A549 (cell line): Measurements from ENCODE around the gene SEC22A. TPM values are rescaled to one million over a fixed set of nuclear protein-coding genes. Genes with fewer than 3 reads are reported as not detected.

Experiments used
- ATAC-seq, 2 experiments: fragments of 200-7000 bp in 1 of 2; fragments of >200 bp in 1 of 2; cut with Nextera tagmentation in 1 of 2; cut with Tn5 transposase in 1 of 2; 3 replicates each; pipeline versions ENCODE4 v1.8.0 to v1.9.1; 2018 to 2020; ENCODE audit warnings: mild to moderate bottlenecking in 1 of 2, moderate library complexity in 1 of 2
- CTCF ChIA-PET: fragments of 300-600 bp; sonication (Branson Sonifier 250); formaldehyde crosslinking; extraction: SDS; loops from one replicate; lab custom pipeline; 2021; ENCODE audit warnings: antibody characterized with exemption, inconsistent platforms; lab: Yijun Ruan, JAX
- POLR2A ChIA-PET: fragments of 350-600 bp; formaldehyde crosslinking; extraction: SDS; loops from one replicate; lab custom pipeline; 2021; ENCODE audit warnings: antibody characterized with exemption, inconsistent platforms; lab: Yijun Ruan, JAX
- DNase-seq, 2 experiments: peaks; one replicate each; pipeline versions ENCODE4 v3.0.0 to v3.0.0-alpha.2; 2011 to 2016; ENCODE audit warnings: low read depth in 1 of 2, low spot score in 1 of 2
- FAIRE-seq: peaks from 2 replicates; lab custom pipeline; 2011; peaks lifted over from hg19 to GRCh38; lab: Jason Lieb, UNC
- H3K27ac ChIP-seq, 2 experiments: fragments of >200 bp; sonication (Bioruptor Twin); formaldehyde crosslinking; 3 replicates each; pipeline ENCODE4 v1.5.1; 2016 to 2017
- H3K4me1 ChIP-seq: fragments of >200 bp; sonication (Bioruptor Twin); formaldehyde crosslinking; 3 replicates; pipeline ENCODE4 v1.6.1; 2016
- H3K4me2 ChIP-seq: fragments of >200 bp; sonication (Bioruptor Twin); formaldehyde crosslinking; 3 replicates; pipeline ENCODE4 v1.6.1; 2016
- H3K4me3 ChIP-seq: fragments of >200 bp; sonication (Bioruptor Twin); formaldehyde crosslinking; 3 replicates; pipeline ENCODE4 v1.5.1; 2016
- H3K9me3 ChIP-seq: fragments of >200 bp; sonication (Bioruptor Twin); formaldehyde crosslinking; 3 replicates; pipeline ENCODE4 v1.6.1; 2016
- CEBPB ChIP-seq, 2 experiments: fragments of >200 bp in 1 of 2; sonication (Bioruptor Twin) in 1 of 2; formaldehyde crosslinking in 1 of 2; IDR thresholded peaks; 2 replicates each; pipeline ENCODE4 v1.6.1; 2012 to 2016
- CHD2 ChIP-seq: fragments of 150-350 bp; IDR thresholded peaks from 2 replicates; pipeline ENCODE4 v1.6.1; 2014; ENCODE audit warnings: low read length; ENCODE audit not compliant: partially characterized antibody
- CHD4 ChIP-seq: fragments of 200-600 bp; sonication (generic); IDR thresholded peaks from 2 replicates; pipeline ENCODE4 v1.6.1; 2016; ENCODE audit warnings: antibody characterized with exemption, mild to moderate bottlenecking, borderline replicate concordance
- E2F6 ChIP-seq: IDR thresholded peaks from 2 replicates; pipeline ENCODE4 v1.6.1; 2012; ENCODE audit warnings: low read depth, borderline replicate concordance
- EHF ChIP-seq: fragments of 250-450 bp; sonication (Bioruptor Pico); IDR thresholded peaks from 2 replicates; pipeline ENCODE4 v1.5.0; 2020; ENCODE audit warnings: mild to moderate bottlenecking
- EHMT2 ChIP-seq: fragments of 200-600 bp; sonication (generic); IDR thresholded peaks from 2 replicates; pipeline ENCODE4 v1.6.1; 2016; ENCODE audit warnings: antibody characterized with exemption, low read depth, mild to moderate bottlenecking, moderate library complexity
- ESRRA ChIP-seq: fragments of 150-350 bp; IDR thresholded peaks from 2 replicates; pipeline ENCODE4 v1.6.1; 2014; ENCODE audit warnings: mild to moderate bottlenecking, low read length, borderline replicate concordance
- FOSB ChIP-seq: fragments of 250-450 bp; sonication (Bioruptor Pico); IDR thresholded peaks from 2 replicates; pipeline ENCODE4 v1.5.0; 2020; ENCODE audit warnings: mild to moderate bottlenecking, moderate library complexity
- HES2 ChIP-seq: fragments of >200 bp; sonication (Bioruptor Twin); formaldehyde crosslinking; IDR thresholded peaks from 2 replicates; pipeline ENCODE4 v1.6.1; 2016
- HEYL ChIP-seq: fragments of 250-450 bp; sonication (Bioruptor Pico); IDR thresholded peaks from 2 replicates; pipeline ENCODE4 v1.8.0; 2021; ENCODE audit warnings: mild to moderate bottlenecking, moderate library complexity
- HMGXB4 ChIP-seq: fragments of 250-450 bp; sonication (Bioruptor Pico); IDR thresholded peaks from 2 replicates; pipeline ENCODE4 v1.5.0; 2021; ENCODE audit warnings: mild to moderate bottlenecking, moderate library complexity, borderline replicate concordance
- HOXB5 ChIP-seq: fragments of 250-450 bp; sonication (Bioruptor Pico); IDR thresholded peaks from 2 replicates; pipeline ENCODE4 v1.5.0; 2020; ENCODE audit warnings: mild to moderate bottlenecking, moderate library complexity
- JUN ChIP-seq, 2 experiments: fragments of >200 bp; sonication (Bioruptor Twin); formaldehyde crosslinking; IDR thresholded peaks; 2 replicates in 1 of 2; 3 replicates in 1 of 2; pipeline ENCODE4 v1.6.1; 2016 to 2017
- KDM5A ChIP-seq: fragments of 200-600 bp; sonication (generic); IDR thresholded peaks from 2 replicates; pipeline ENCODE4 v1.6.1; 2016; ENCODE audit warnings: antibody characterized with exemption, mild to moderate bottlenecking
- MAX ChIP-seq: IDR thresholded peaks from 2 replicates; pipeline ENCODE4 v1.6.1; 2012
- MYC ChIP-seq: IDR thresholded peaks from 2 replicates; pipeline ENCODE4 v1.6.1; 2012; ENCODE audit warnings: mild to moderate bottlenecking, inconsistent platforms, low read length, improper control_type of control experiment, borderline replicate concordance
- REST ChIP-seq: fragments of 200-600 bp; sonication (generic); IDR thresholded peaks from 2 replicates; pipeline ENCODE4 v1.6.1; 2016; ENCODE audit warnings: antibody characterized with exemption, mild to moderate bottlenecking, moderate library complexity
- SREBF2 ChIP-seq: fragments of 450-650 bp; IDR thresholded peaks from 2 replicates; pipeline ENCODE4 v1.6.1; 2014; ENCODE audit warnings: mild to moderate bottlenecking, moderate library complexity
- TP53 ChIP-seq: fragments of 250-450 bp; sonication (Bioruptor Pico); IDR thresholded peaks from 2 replicates; pipeline ENCODE4 v1.5.0; 2021; ENCODE audit warnings: mild to moderate bottlenecking, moderate library complexity
- ZFP36 ChIP-seq: fragments of 450-650 bp; IDR thresholded peaks from 2 replicates; pipeline ENCODE4 v1.6.1; 2014; ENCODE audit warnings: borderline replicate concordance; ENCODE audit not compliant: partially characterized antibody
- ZSCAN20 ChIP-seq: fragments of 250-450 bp; sonication (Bioruptor Pico); IDR thresholded peaks from 2 replicates; pipeline ENCODE4 v1.8.0; 2022; ENCODE audit warnings: mild to moderate bottlenecking, moderate library complexity
- WGBS: methylation state at CpG from one replicate; pipeline ENCODE4 v1.1.6; 2017; ENCODE audit errors: missing lambda C conversion rate; 5-methylcytosine and 5-hydroxymethylcytosine counted together
- polyA plus RNA-seq, 4 experiments: library from polyadenylated mRNA; depleted of rRNA in 3 of 4; stranded (reverse); fragments of >200 nt; fragmentation: RNase III in 1 of 4; extraction: RNeasy Plus Mini Kit Qiagen cat#74134 plus additional on column Dnase treatment in 1 of 4; gene quantifications; 2 replicates in 3 of 4; 3 replicates in 1 of 4; pipeline ENCODE4 v1.2.3, GENCODE V29; 2011 to 2017

SEC22A gene
- polyA plus RNA-seq, 2 of the 4 experiments (the other 2 are of a cell fraction), result 23.5 to 29.9 TPM

GRCh38 chr3:123152687-123153086 is 49.1 kb upstream of the SEC22A start (continued):
- TF ChIP-seq E2F6, result no peak
- TF ChIP-seq MAX, result no peak
- no peak for TF ChIP-seq KDM5A
- TF ChIP-seq TP53 (CRISPR knock-in tag), result no peak
- no peak for TF ChIP-seq EHF (CRISPR knock-in tag)
- TF ChIP-seq HEYL (CRISPR knock-in tag), result no peak
- TF ChIP-seq EHMT2, result no peak
- TF ChIP-seq CEBPB (IDR thresholded peaks at IDR 0.05), result no peak
- no peak for TF ChIP-seq CHD4

- no peak overlapping the region for H3K4me2 ChIP-seq
- ChIA-PET POLR2A (no interaction called here), CTCF (interaction anchor here (0.9 to 1.1 kb wide), 2 partner anchors 13 to 35 kb away, joined by 3 read pairs; no protein-coding TSS in a partner anchor)
- no peaks in the 10 kb centered on the region for H3K9me3 ChIP-seq
- H3K4me1 ChIP-seq, result no peaks in the 10 kb centered on the region
- TF ChIP-seq HOXB5 (CRISPR knock-in tag) (no peak), MAX (no peak), CHD2 (no peak), REST (no peak), EHF (CRISPR knock-in tag) (no peak), HES2 (no peak), ZSCAN20 (CRISPR knock-in tag) (no peak), SREBF2 (no peak)
- WGBS, result 90% methylated on average over 6 of the region's 6 CpGs
- FAIRE-seq (no peak), DNase-seq (no peak), ATAC-seq (no peak)
- H3K27ac ChIP-seq, result no peak overlapping the region
- H3K4me3 ChIP-seq, result no peak overlapping the region
These were observed 48.4 kb upstream of the SEC22A start for GRCh38 chr3:123153125-123154019.

- H3K9me3 ChIP-seq, result no peaks in the 10 kb centered on the region
- DNase-seq, result no peak
- CTCF ChIA-PET, result interaction anchor here (0.9 to 1.1 kb wide), 2 partner anchors 14 to 36 kb away, joined by 3 read pairs; no protein-coding TSS in a partner anchor
These were observed 47.4 kb upstream of the SEC22A start for GRCh38 chr3:123154020-123154985.

More at GRCh38 chr3:123154020-123154985, 47.4 kb upstream of the SEC22A start:
- ATAC-seq (no peak), FAIRE-seq (no peak)
- 94% methylated on average over 7 of the region's 7 CpGs for WGBS
- Histone ChIP-seq H3K4me3 (no peak overlapping the region), H3K4me2 (no peak overlapping the region), H3K4me1 (no peaks in the 10 kb centered on the region), H3K27ac (no peak overlapping the region)
- POLR2A ChIA-PET, result no interaction called here
- TF ChIP-seq ESRRA, result no peak
- TF ChIP-seq SREBF2, result no peak
- TF ChIP-seq JUN (IDR thresholded peaks at IDR 0.05), result no peak
- no peak for TF ChIP-seq FOSB
- no peak for TF ChIP-seq ZFP36
- no peak for TF ChIP-seq TP53 (CRISPR knock-in tag)
- TF ChIP-seq ZSCAN20 (CRISPR knock-in tag), result no peak
- no peak for TF ChIP-seq MYC
- no peak for TF ChIP-seq EHMT2
- no peak for TF ChIP-seq HMGXB4 (CRISPR knock-in tag)
